H1 (cell line): ENCODE data around the gene ARHGAP15. TPM values are rescaled to one million over a fixed set of nuclear protein-coding genes. Genes with fewer than 3 reads are reported as not detected.

Experiments used
- CTCF ChIA-PET: fragments of 300-600 bp; sonication (Branson Sonifier 250); formaldehyde crosslinking; loops from one replicate; lab custom pipeline; 2021; ENCODE audit not compliant: partially characterized antibody; lab: Charles Lee
- POLR2A ChIA-PET: fragments of 300-600 bp; sonication (Branson Sonifier 250); formaldehyde crosslinking; loops from one replicate; lab custom pipeline; 2021; ENCODE audit warnings: inconsistent platforms; ENCODE audit not compliant: partially characterized antibody; lab: Charles Lee
- DNase-seq, 2 experiments: peaks; one replicate each; pipeline versions ENCODE4 v3.0.0 to v3.0.0-alpha.2; 2010 to 2022; ENCODE audit warnings: low spot score in 2 of 2, low read depth in 1 of 2, mixed read lengths in 1 of 2
- FAIRE-seq: peaks from 2 replicates; lab custom pipeline; 2011; peaks lifted over from hg19 to GRCh38; lab: Jason Lieb, UNC
- H2AFZ ChIP-seq: 2 replicates; pipeline ENCODE4 v1.8.1; 2012; ENCODE audit warnings: low read length, inconsistent platforms
- H2AK5ac ChIP-seq: 2 replicates; pipeline ENCODE4 v1.6.1; 2013; ENCODE audit warnings: low read depth, low read length
- H2BK120ac ChIP-seq: replicated peaks from 2 replicates; pipeline ENCODE3; 2013; ENCODE audit warnings: low read depth, low read length, inconsistent platforms
- H2BK12ac ChIP-seq: 2 replicates; pipeline ENCODE4 v1.6.1; 2013; ENCODE audit warnings: low read depth, low read length
- H2BK15ac ChIP-seq: 2 replicates; pipeline ENCODE4 v1.6.1; 2013; ENCODE audit warnings: low read length
- H2BK20ac ChIP-seq: 2 replicates; pipeline ENCODE4 v1.6.1; 2013; ENCODE audit warnings: low read length
- H2BK5ac ChIP-seq: 2 replicates; pipeline ENCODE4 v1.6.1; 2013; ENCODE audit warnings: low read depth, low read length
- H3K14ac ChIP-seq: 2 replicates; pipeline ENCODE4 v1.6.1; 2013; ENCODE audit warnings: inconsistent platforms; ENCODE audit not compliant: insufficient read length
- H3K18ac ChIP-seq: 2 replicates; pipeline ENCODE4 v1.6.1; 2013; ENCODE audit warnings: low read length; ENCODE audit errors: extremely low read depth
- H3K23ac ChIP-seq: 2 replicates; pipeline ENCODE4 v1.6.1; 2013; ENCODE audit warnings: inconsistent platforms; ENCODE audit not compliant: insufficient read length
- H3K23me2 ChIP-seq: 2 replicates; pipeline ENCODE4 v1.6.1; 2013; ENCODE audit warnings: low read depth, low read length
- H3K27ac ChIP-seq: 2 replicates; pipeline ENCODE4 v1.6.1; 2011; ENCODE audit warnings: low read depth, low read length, inconsistent platforms
- H3K27me3 ChIP-seq, 4 experiments: replicated peaks in 1 of 4; 1 replicate in 1 of 4; 2 replicates in 3 of 4; pipeline versions ENCODE4 v1.6.1 to v1.8.1; 2011 to 2013; ENCODE audit warnings: low read length in 3 of 4, mild to moderate bottlenecking in 3 of 4, inconsistent platforms in 2 of 4, mixed read lengths in 2 of 4, moderate library complexity in 1 of 4; ENCODE audit not compliant: control insufficient read depth in 3 of 4, insufficient read depth in 3 of 4; ENCODE audit errors: extremely low read depth in 1 of 4
- H3K36me3 ChIP-seq, 4 experiments: 2 replicates each; pipeline versions ENCODE4 v1.6.1 to v1.8.1; 2011 to 2013; ENCODE audit warnings: mild to moderate bottlenecking in 4 of 4, low read length in 3 of 4, moderate library complexity in 2 of 4, control low read depth in 1 of 4, inconsistent platforms in 1 of 4; ENCODE audit not compliant: insufficient read depth in 4 of 4, control insufficient read depth in 2 of 4
- H3K4ac ChIP-seq: replicated peaks from 2 replicates; pipeline ENCODE3; 2013; ENCODE audit warnings: low read length, low read depth, mixed read lengths, inconsistent platforms; ENCODE audit not compliant: insufficient read length
- H3K4me1 ChIP-seq, 4 experiments: replicated peaks in 1 of 4; 1 replicate in 1 of 4; 2 replicates in 3 of 4; pipeline versions ENCODE4 v1.6.1 to v1.8.1; 2011 to 2013; ENCODE audit warnings: low read length in 3 of 4, inconsistent platforms in 2 of 4, mixed read lengths in 1 of 4; ENCODE audit not compliant: insufficient read depth in 4 of 4, control insufficient read depth in 3 of 4
- H3K4me2 ChIP-seq, 2 experiments: 2 replicates each; pipeline versions ENCODE4 v1.6.1 to v1.8.1; 2011 to 2013; ENCODE audit warnings: low read depth in 2 of 2, low read length in 2 of 2, control low read depth in 1 of 2, inconsistent platforms in 1 of 2, mild to moderate bottlenecking in 1 of 2; ENCODE audit not compliant: insufficient read depth in 1 of 2
- H3K4me3 ChIP-seq, 4 experiments: fragments of 200-600, 300-600 bp in 1 of 4; sonication (generic), shearing (Covaris generic), sonication (Bioruptor Twin) in 1 of 4; 2 replicates each; pipeline versions ENCODE4 v1.5.1 to v1.8.1; 2011 to 2016; ENCODE audit warnings: low read length in 4 of 4, low read depth in 3 of 4, control low read depth in 2 of 4, inconsistent platforms in 2 of 4, mild to moderate bottlenecking in 2 of 4, mixed read lengths in 1 of 4, moderate library complexity in 1 of 4; ENCODE audit not compliant: insufficient read depth in 2 of 4; ENCODE audit errors: extremely low read depth in 1 of 4
- H3K56ac ChIP-seq: replicated peaks from 2 replicates; pipeline ENCODE3; 2013; ENCODE audit warnings: low read depth, mild to moderate bottlenecking, mixed read lengths, low read length, inconsistent platforms; ENCODE audit not compliant: insufficient read length
- H3K79me1 ChIP-seq: 2 replicates; pipeline ENCODE4 v1.6.1; 2013; ENCODE audit warnings: low read depth, low read length, control low read depth
- H3K79me2 ChIP-seq, 2 experiments: 2 replicates each; pipeline versions ENCODE4 v1.6.1 to v1.8.1; 2012 to 2013; ENCODE audit warnings: low read length in 2 of 2, mild to moderate bottlenecking in 2 of 2, inconsistent platforms in 1 of 2; ENCODE audit not compliant: insufficient read depth in 2 of 2, control insufficient read depth in 1 of 2
- H3K9ac ChIP-seq, 4 experiments: replicated peaks in 1 of 4; 1 replicate in 1 of 4; 2 replicates in 3 of 4; pipeline versions ENCODE4 v1.6.1 to v1.8.1; 2011 to 2013; ENCODE audit warnings: low read depth in 3 of 4, low read length in 3 of 4, control low read depth in 2 of 4, mild to moderate bottlenecking in 2 of 4, moderate library complexity in 2 of 4, inconsistent platforms in 1 of 4; ENCODE audit errors: extremely low read depth in 1 of 4
- H3K9me3 ChIP-seq, 2 experiments: 2 replicates each; pipeline versions ENCODE4 v1.6.1 to v1.8.1; 2012 to 2013; ENCODE audit warnings: mild to moderate bottlenecking in 2 of 2, moderate library complexity in 2 of 2, control low read depth in 1 of 2, inconsistent platforms in 1 of 2, low read depth in 1 of 2, low read length in 1 of 2, mixed read lengths in 1 of 2; ENCODE audit not compliant: insufficient read depth in 2 of 2
- H4K20me1 ChIP-seq, 2 experiments: replicated peaks in 1 of 2; 2 replicates each; pipeline versions ENCODE3 to v1.8.1; 2011 to 2013; ENCODE audit warnings: inconsistent platforms in 2 of 2, low read length in 2 of 2, mild to moderate bottlenecking in 1 of 2; ENCODE audit not compliant: insufficient read depth in 2 of 2, control insufficient read depth in 1 of 2
- H4K5ac ChIP-seq: 2 replicates; pipeline ENCODE4 v1.6.1; 2013; ENCODE audit warnings: low read length, low read depth, mixed read lengths, inconsistent platforms; ENCODE audit not compliant: insufficient read length
- H4K8ac ChIP-seq: 2 replicates; pipeline ENCODE4 v1.8.0; 2013; ENCODE audit warnings: mild to moderate bottlenecking, moderate library complexity, low read length, inconsistent platforms; ENCODE audit not compliant: insufficient read depth; ENCODE audit errors: extremely low read depth
- H4K91ac ChIP-seq: replicated peaks from 2 replicates; pipeline ENCODE3; 2013; ENCODE audit warnings: low read length, mixed read lengths, inconsistent platforms; ENCODE audit not compliant: insufficient read length
- ASH2L ChIP-seq: fragments of 200-600, 300-600 bp; sonication (generic); IDR thresholded peaks from one replicate; pipeline ENCODE4 v1.7.1; 2017; ENCODE audit warnings: low read length
- ATF3 ChIP-seq: IDR thresholded peaks from 2 replicates; pipeline ENCODE4 v1.6.1; 2011; ENCODE audit warnings: low read depth, mild to moderate bottlenecking, low read length; ENCODE audit not compliant: insufficient read depth
- CTCF ChIP-seq, 3 experiments: IDR thresholded peaks; 1 replicate in 2 of 3; 2 replicates in 1 of 3; pipeline versions ENCODE4 v1.5.1 to v1.6.1; 2011; ENCODE audit warnings: low read length in 3 of 3, mild to moderate bottlenecking in 3 of 3, inconsistent platforms in 2 of 3, low read depth in 1 of 3, moderate library complexity in 1 of 3; ENCODE audit not compliant: insufficient read depth in 1 of 3; ENCODE audit errors: control extremely low read depth in 1 of 3
- JUN ChIP-seq: IDR thresholded peaks from 2 replicates; pipeline ENCODE4 v1.6.1; 2011; ENCODE audit warnings: low read depth, mild to moderate bottlenecking, improper control_type of control experiment, low read length
- KDM4A ChIP-seq: IDR thresholded peaks from one replicate; pipeline ENCODE4 v1.7.1; 2012; ENCODE audit warnings: low read depth, mild to moderate bottlenecking, moderate library complexity, low read length, inconsistent platforms; ENCODE audit not compliant: severe bottlenecking
- RFX5 ChIP-seq: IDR thresholded peaks from 2 replicates; pipeline ENCODE4 v1.6.1; 2011; ENCODE audit warnings: low read depth, low read length, improper control_type of control experiment, borderline replicate concordance
- RXRA ChIP-seq: IDR thresholded peaks from 2 replicates; pipeline ENCODE4 v1.6.1; 2011; ENCODE audit warnings: low read depth, mild to moderate bottlenecking, low read length, moderate library complexity; ENCODE audit not compliant: insufficient read depth
- SAP30 ChIP-seq: fragments of 300-600 bp; sonication (generic); IDR thresholded peaks from 2 replicates; pipeline ENCODE4 v1.7.1; 2012; ENCODE audit warnings: low read length, moderate library complexity, mild to moderate bottlenecking, inconsistent platforms; ENCODE audit not compliant: insufficient read depth, insufficient replicate concordance
- SP1 ChIP-seq: IDR thresholded peaks from 2 replicates; pipeline ENCODE4 v1.6.1; 2011; ENCODE audit warnings: low read depth, low read length
- SRF ChIP-seq: IDR thresholded peaks from 2 replicates; pipeline ENCODE4 v1.6.1; 2011; ENCODE audit warnings: mild to moderate bottlenecking, low read depth, low read length, moderate library complexity
- TBP ChIP-seq: IDR thresholded peaks from 2 replicates; pipeline ENCODE4 v1.6.1; 2011; ENCODE audit warnings: low read depth, low read length, improper control_type of control experiment
- WGBS, 2 experiments: shearing (Covaris generic) in 1 of 2; methylation state at CpG; one replicate each; pipeline versions ENCODE4 v1.1.6 to v1.1.7; 2013 to 2015; ENCODE audit warnings: low lambda C conversion rate in 2 of 2, mixed read lengths in 2 of 2, inconsistent platforms in 1 of 2, low coverage in 1 of 2, missing lambda C conversion rate in 1 of 2; ENCODE audit not compliant: insufficient replicate concordance in 2 of 2, insufficient coverage in 1 of 2, insufficient read length in 1 of 2; ENCODE audit errors: extremely low coverage in 1 of 2, missing lambda C conversion rate in 1 of 2; 5-methylcytosine and 5-hydroxymethylcytosine counted together
- polyA plus RNA-seq, 7 experiments: library from polyadenylated mRNA; depleted of rRNA in 3 of 7; stranded (reverse) in 5 of 7; unstranded in 2 of 7; fragments of >200 nt in 5 of 7; fragments of 200-250 nt in 2 of 7; gene quantifications; 1 replicate in 5 of 7; 2 replicates in 1 of 7; 4 replicates in 1 of 7; pipeline versions ENCODE4 v1.2.1 to v1.2.3, GENCODE V29; 2011 to 2013; ENCODE audit warnings: missing spikeins in 2 of 7, mixed read lengths in 2 of 7
- total RNA-seq: library from RNA; stranded (reverse); fragmentation: NEBNext Ultra II Directional; extraction: Animal tissue kit (Norgen Biotek cat#: 25700); gene quantifications from 2 replicates; pipeline ENCODE4 v1.2.1, GENCODE V29; 2021

Gene ARHGAP15
- total and polyA plus RNA-seq, 2 of the 8 experiments (the other 6 are each of a cell fraction or from before 2014, with no cell fraction given): not detected

- H2BK12ac ChIP-seq: no peak overlapping the region
- no peaks in the 10 kb centered on the region for H4K20me1 ChIP-seq
- H3K4me3 ChIP-seq: no peak overlapping the region
- H3K9ac ChIP-seq: no peak overlapping the region
- POLR2A ChIA-PET: no interaction called here
- H3K27me3 ChIP-seq: no peaks in the 10 kb centered on the region
- no peak overlapping the region for H3K56ac ChIP-seq
- H2AK5ac ChIP-seq: no peak overlapping the region
- DNase-seq (no peak), FAIRE-seq (peak; percentile 55)
- H2BK20ac ChIP-seq: no peak overlapping the region
- no peak overlapping the region for H4K91ac ChIP-seq
- H3K4ac ChIP-seq: no peak overlapping the region
- no peak overlapping the region for H4K8ac ChIP-seq
- no peaks in the 10 kb centered on the region for H3K23me2 ChIP-seq
- H3K36me3 ChIP-seq: no peaks in the 10 kb centered on the region
- H3K4me1 ChIP-seq: peaks cover 1 to 15% (median 8%) of the 10 kb centered on the region in 4 experiments; a peak in 5 of 7 replicates
- 87% methylated on average over 2 of the region's 2 CpGs; no CpG with 5 or more reads in 1 of the 2 experiments for WGBS, 2 experiments
- H3K23ac ChIP-seq: no peak overlapping the region
- H2BK15ac ChIP-seq: no peak overlapping the region
- H2BK5ac ChIP-seq: no peak overlapping the region
- CTCF ChIA-PET: interaction anchor here (1.1 kb wide), 1 partner anchor 10 kb away, joined by 3 read pairs; no protein-coding TSS in a partner anchor
- no peaks in the 10 kb centered on the region for H3K79me2 ChIP-seq
- no peak overlapping the region for H3K14ac ChIP-seq
- H3K79me1 ChIP-seq: no peaks in the 10 kb centered on the region
- H2AFZ ChIP-seq: 0 out of 2 replicates have a peak overlapping the region, but pooled peaks have one; percentile 9
- H3K9me3 ChIP-seq: no peaks in the 10 kb centered on the region
- no peak overlapping the region for H3K18ac ChIP-seq
- H2BK120ac ChIP-seq: no peak overlapping the region
- H3K27ac ChIP-seq: no peak overlapping the region
- H4K5ac ChIP-seq: no peak overlapping the region
- H3K4me2 ChIP-seq: no peak overlapping the region
- no peak for TF ChIP-seq JUN
- TF ChIP-seq RFX5: no peak
- TF ChIP-seq CTCF (IDR thresholded peaks at IDR 0.05; ENCODE audit: control extremely low read depth in 1 of 3, insufficient read depth in 1 of 3, low read depth in 1 of 3, low read length in 3 of 3): no peak
- no peak for TF ChIP-seq SAP30
- no peak for TF ChIP-seq TBP
- no peak for TF ChIP-seq ATF3
- no peak for TF ChIP-seq ASH2L
- no peak for TF ChIP-seq SP1
- TF ChIP-seq RXRA: no peak
- TF ChIP-seq SRF: no peak
- TF ChIP-seq KDM4A: no peak
Observed at GRCh38 chr2:143344780-143345179, 215.6 kb downstream of the ARHGAP15 start.
